Panc1 (cell line): ENCODE results near the gene FAAP100. TPM values are rescaled to one million over a fixed set of nuclear protein-coding genes. Genes with fewer than 3 reads are reported as not detected.

Experiments
- ATAC-seq: fragments of 200-7000 bp; cut with Tn5 transposase; 2 replicates; pipeline ENCODE4 v1.9.1; 2020; ENCODE audit warnings: mild to moderate bottlenecking, moderate library complexity
- BruUV-seq: library from RNA; stranded (reverse); fragments of 400-500 nt; replicated peaks from 2 replicates; lab custom pipeline; 2021; lab: Mats Ljungman, UMichigan
- CTCF ChIA-PET: fragments of 300-600 bp; sonication (Branson Sonifier 250); formaldehyde crosslinking; loops from one replicate; lab custom pipeline; 2022; ENCODE audit warnings: antibody characterized with exemption; lab: Charles Lee
- POLR2A ChIA-PET: fragments of 300-600 bp; sonication (Branson Sonifier 250); formaldehyde crosslinking; loops from one replicate; lab custom pipeline; 2022; ENCODE audit warnings: antibody characterized with exemption; lab: Charles Lee
- DNase-seq: peaks from one replicate; pipeline ENCODE4 v3.0.0-alpha.2; 2010; ENCODE audit warnings: low read depth, low spot score
- H3K27ac ChIP-seq: 2 replicates; pipeline ENCODE4 v1.5.1; 2011; ENCODE audit warnings: mild to moderate bottlenecking, low read length, inconsistent platforms
- H3K27me3 ChIP-seq: fragments of 200-500 bp; sonication (Bioruptor generic); 2 replicates; pipeline ENCODE4 v1.6.0; 2014; ENCODE audit warnings: low read length, inconsistent platforms; ENCODE audit not compliant: control insufficient read depth, insufficient read depth
- H3K36me3 ChIP-seq: fragments of 200-500 bp; sonication (Bioruptor generic); 2 replicates; pipeline ENCODE4 v1.5.1; 2014; ENCODE audit warnings: inconsistent platforms, mild to moderate bottlenecking, low read length, moderate library complexity; ENCODE audit not compliant: control insufficient read depth, insufficient read depth
- H3K4me1 ChIP-seq: 2 replicates; pipeline ENCODE4 v1.5.1; 2011; ENCODE audit warnings: inconsistent platforms, mild to moderate bottlenecking, low read length, moderate library complexity; ENCODE audit not compliant: control insufficient read depth, insufficient read depth
- H3K4me3 ChIP-seq, 2 experiments: 2 replicates each; pipeline ENCODE4 v1.5.1; 2011 to 2012; ENCODE audit warnings: low read depth in 2 of 2, low read length in 2 of 2, mild to moderate bottlenecking in 2 of 2, inconsistent platforms in 1 of 2, moderate library complexity in 1 of 2
- H3K9me3 ChIP-seq: fragments of 200-500 bp; sonication (Bioruptor generic); 2 replicates; pipeline ENCODE4 v1.5.1; 2014; ENCODE audit warnings: low read depth, mild to moderate bottlenecking, inconsistent platforms, low read length, moderate library complexity; ENCODE audit not compliant: control insufficient read depth, insufficient read depth
- CTCF ChIP-seq: fragments of 450-650 bp; IDR thresholded peaks from 2 replicates; pipeline ENCODE4 v1.5.1; 2017; ENCODE audit warnings: mild to moderate bottlenecking
- POLR2AphosphoS5 ChIP-seq: IDR thresholded peaks from 2 replicates; pipeline ENCODE4 v1.6.1; 2012; ENCODE audit warnings: mild to moderate bottlenecking, low read depth, low read length, moderate library complexity
- REST ChIP-seq, 2 experiments: IDR thresholded peaks; 2 replicates each; pipeline ENCODE4 v1.6.1; 2011 to 2012; ENCODE audit warnings: low read depth in 2 of 2, control low read depth in 1 of 2, low read length in 1 of 2, mild to moderate bottlenecking in 1 of 2, moderate library complexity in 1 of 2; ENCODE audit not compliant: insufficient read depth in 1 of 2
- SIN3A ChIP-seq: IDR thresholded peaks from 2 replicates; pipeline ENCODE4 v1.6.1; 2012; ENCODE audit warnings: low read depth, mild to moderate bottlenecking, low read length, moderate library complexity, borderline replicate concordance; ENCODE audit not compliant: insufficient read depth
- TCF7L2 ChIP-seq: IDR thresholded peaks from 2 replicates; pipeline ENCODE4 v1.6.1; 2011; ENCODE audit warnings: mild to moderate bottlenecking, low read depth, low read length, inconsistent platforms
- in situ Hi-C: cut with HindIII; loops from 2 replicates; pipeline ENCODE4 v1.10.0; 2016; ENCODE audit warnings: low sequenced_read_pairs, low pct_unique_long_range_greater_than_20kb
- intact Hi-C: fragments of 100-400 bp; cut with micrococcal nuclease; formaldehyde crosslinking; loops from one replicate; pipeline ENCODE4 v1.10.0; 2022; ENCODE audit not compliant: unreplicated experiment
- total RNA-seq: library from RNA; stranded (reverse); gene quantifications from one replicate; pipeline ENCODE4 v1.2.1, GENCODE V29; 2021; ENCODE audit not compliant: unreplicated experiment

FAAP100 gene
- total RNA-seq, 1 experiment from 2014 or later: 265 TPM

- in situ Hi-C loops: no loop called here
- no TSS peak for BruUV-seq
- ChIA-PET POLR2A (no interaction called here), CTCF (no interaction called here)
- no peak for ATAC-seq
- peak overlapping the region; percentile 75 for H3K27ac ChIP-seq
- peaks cover 38% of the 10 kb centered on the region for H3K4me1 ChIP-seq
- intact Hi-C loops: no loop called here
- H3K4me3 ChIP-seq: no peak overlapping the region
- no peak for TF ChIP-seq REST (IDR thresholded peaks at IDR 0.05; ENCODE audit: insufficient read depth in 1 of 2, low read depth in 2 of 2, low read length in 1 of 2)
- TF ChIP-seq CTCF: no peak
- TF ChIP-seq POLR2AphosphoS5: peak; percentile 79
- no peak for TF ChIP-seq TCF7L2
- TF ChIP-seq SIN3A: peak; percentile 82; the same call in 1 of the 2 replicates
- no peaks in the 10 kb centered on the region for H3K27me3 ChIP-seq
- H3K9me3 ChIP-seq: no peaks in the 10 kb centered on the region
- no peaks in the 10 kb centered on the region for H3K36me3 ChIP-seq
- no peak for DNase-seq
These were observed 17.2 kb downstream of the FAAP100 start for GRCh38 chr17:81535007-81535328.

- DNase-seq (no peak), ATAC-seq (peak; percentile 7)
- TF ChIP-seq SIN3A (peak; percentile 86), POLR2AphosphoS5 (peak; percentile 95; the same call in 1 of the 2 replicates), REST (IDR thresholded peaks at IDR 0.05; ENCODE audit: insufficient read depth in 1 of 2, low read depth in 2 of 2, low read length in 1 of 2) (peak in 1 of 2 experiments; percentile 69; a peak in 1 of 4 replicates), CTCF (no peak)
- in situ Hi-C loops (no loop called here), intact Hi-C loops (no loop called here)
- Histone ChIP-seq H3K9me3 (no peaks in the 10 kb centered on the region), H3K4me3 (no peak overlapping the region), H3K36me3 (no peaks in the 10 kb centered on the region), H3K4me1 (peaks cover 33% of the 10 kb centered on the region), H3K27me3 (no peaks in the 10 kb centered on the region), H3K27ac (peak overlapping the region; percentile 75)
- POLR2A ChIA-PET: no interaction called here
- BruUV-seq: TSS peak; percentile 69
- CTCF ChIA-PET: no interaction called here
These were observed 17.8 kb downstream of the FAAP100 start for GRCh38 chr17:81534157-81535006.
